BJ (cell line): ENCODE data around the gene TACR1. TPM values are rescaled to one million over a fixed set of nuclear protein-coding genes. Genes with fewer than 3 reads are reported as not detected.

Experiments used
- CTCF ChIA-PET: fragments of 350-600 bp; formaldehyde crosslinking; extraction: SDS; loops from one replicate; lab custom pipeline; 2021; ENCODE audit warnings: antibody characterized with exemption, inconsistent platforms; lab: Yijun Ruan, JAX
- POLR2A ChIA-PET: fragments of 300-600 bp; sonication (Branson Sonifier 250); formaldehyde crosslinking; extraction: SDS; loops from one replicate; lab custom pipeline; 2021; ENCODE audit warnings: antibody characterized with exemption; lab: Charles Lee
- DNase-seq: peaks from one replicate; pipeline ENCODE4 v3.0.0-alpha.2; 2011; ENCODE audit warnings: low read depth
- H3K27me3 ChIP-seq: 2 replicates; pipeline ENCODE4 v1.6.0; 2011; ENCODE audit warnings: low read length; ENCODE audit not compliant: control insufficient read depth, insufficient read depth
- H3K36me3 ChIP-seq: 2 replicates; pipeline ENCODE4 v1.5.1; 2011; ENCODE audit warnings: low read length; ENCODE audit not compliant: control insufficient read depth, insufficient read depth
- H3K4me3 ChIP-seq: 2 replicates; pipeline ENCODE4 v1.5.1; 2011; ENCODE audit warnings: low read depth, mild to moderate bottlenecking, control low read depth, low read length
- polyA plus RNA-seq: library from polyadenylated mRNA; depleted of rRNA; stranded (reverse); fragments of >200 nt; gene quantifications from 2 replicates; pipeline ENCODE4 v1.2.3, GENCODE V29; 2011
- TF ChIP-seq, protein P1 (sequence below): IDR thresholded peaks from 2 replicates; pipeline ENCODE4 v1.5.1; 2011; ENCODE audit warnings: low read depth, mild to moderate bottlenecking, control low read depth, inconsistent platforms, low read length, moderate library complexity; ENCODE audit not compliant: insufficient read depth

TACR1 gene
- polyA plus RNA-seq, 1 experiment, result 0.07 TPM

DNA sequence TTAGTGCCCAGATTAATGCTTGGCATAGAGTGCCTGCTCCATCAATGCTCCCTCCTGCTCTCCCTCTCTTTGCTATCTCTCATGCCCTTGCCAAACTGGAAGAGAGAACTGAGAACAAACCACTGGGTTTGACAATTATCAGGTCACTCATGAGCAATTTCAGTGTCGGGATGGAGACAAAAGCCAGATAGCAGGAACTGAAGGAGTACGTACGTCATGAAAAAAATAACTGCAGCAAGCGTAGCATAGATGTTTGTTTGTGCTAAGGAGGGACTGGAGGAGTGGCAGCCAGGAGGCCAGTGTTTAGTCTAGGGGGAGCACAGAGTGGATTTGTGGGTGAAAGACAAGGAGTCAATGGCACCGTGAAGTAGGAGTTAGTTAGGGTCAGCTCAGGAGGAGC, 127.6 kb downstream of the TACR1 start:
- DNase-seq, result no peak
- Histone ChIP-seq H3K36me3 (no peaks in the 10 kb centered on the region), H3K27me3 (no peaks in the 10 kb centered on the region), H3K4me3 (no peak overlapping the region)
- ChIA-PET POLR2A (no interaction called here), CTCF (no interaction called here)
- TF ChIP-seq, protein P1, sequence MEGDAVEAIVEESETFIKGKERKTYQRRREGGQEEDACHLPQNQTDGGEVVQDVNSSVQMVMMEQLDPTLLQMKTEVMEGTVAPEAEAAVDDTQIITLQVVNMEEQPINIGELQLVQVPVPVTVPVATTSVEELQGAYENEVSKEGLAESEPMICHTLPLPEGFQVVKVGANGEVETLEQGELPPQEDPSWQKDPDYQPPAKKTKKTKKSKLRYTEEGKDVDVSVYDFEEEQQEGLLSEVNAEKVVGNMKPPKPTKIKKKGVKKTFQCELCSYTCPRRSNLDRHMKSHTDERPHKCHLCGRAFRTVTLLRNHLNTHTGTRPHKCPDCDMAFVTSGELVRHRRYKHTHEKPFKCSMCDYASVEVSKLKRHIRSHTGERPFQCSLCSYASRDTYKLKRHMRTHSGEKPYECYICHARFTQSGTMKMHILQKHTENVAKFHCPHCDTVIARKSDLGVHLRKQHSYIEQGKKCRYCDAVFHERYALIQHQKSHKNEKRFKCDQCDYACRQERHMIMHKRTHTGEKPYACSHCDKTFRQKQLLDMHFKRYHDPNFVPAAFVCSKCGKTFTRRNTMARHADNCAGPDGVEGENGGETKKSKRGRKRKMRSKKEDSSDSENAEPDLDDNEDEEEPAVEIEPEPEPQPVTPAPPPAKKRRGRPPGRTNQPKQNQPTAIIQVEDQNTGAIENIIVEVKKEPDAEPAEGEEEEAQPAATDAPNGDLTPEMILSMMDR, result no peak

DNA sequence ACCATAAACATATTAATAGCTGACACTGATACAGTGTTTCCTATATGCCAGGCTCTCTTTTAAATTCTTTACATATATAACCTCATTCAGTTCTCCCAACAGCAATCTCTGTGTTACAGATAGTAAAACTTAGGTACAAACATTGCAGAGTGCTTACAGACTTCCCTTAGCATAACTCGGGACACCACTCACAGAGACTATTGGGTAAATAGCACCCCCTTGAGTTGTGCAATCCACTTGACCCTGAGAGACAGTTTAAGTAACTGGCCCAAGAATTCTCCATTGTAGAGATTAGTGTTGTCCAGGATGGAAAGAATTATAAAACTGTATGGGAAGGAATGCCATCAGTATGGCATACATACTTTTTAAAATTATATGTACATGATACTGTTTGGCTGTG, 130.8 kb downstream of the TACR1 start:
- Histone ChIP-seq H3K36me3 (no peaks in the 10 kb centered on the region), H3K27me3 (no peaks in the 10 kb centered on the region), H3K4me3 (no peak overlapping the region)
- no peak for DNase-seq
- ChIA-PET CTCF (interaction anchor here (1.0 to 3.0 kb wide), 3 partner anchors 10 to 150 kb away, joined by 3 to 9 read pairs (median 4); no protein-coding TSS in a partner anchor), POLR2A (interaction anchor here (0.6 kb wide), 1 partner anchor 101 kb away, joined by 4 read pairs; no protein-coding TSS in a partner anchor)
- TF ChIP-seq, protein P1, result no peak

DNA sequence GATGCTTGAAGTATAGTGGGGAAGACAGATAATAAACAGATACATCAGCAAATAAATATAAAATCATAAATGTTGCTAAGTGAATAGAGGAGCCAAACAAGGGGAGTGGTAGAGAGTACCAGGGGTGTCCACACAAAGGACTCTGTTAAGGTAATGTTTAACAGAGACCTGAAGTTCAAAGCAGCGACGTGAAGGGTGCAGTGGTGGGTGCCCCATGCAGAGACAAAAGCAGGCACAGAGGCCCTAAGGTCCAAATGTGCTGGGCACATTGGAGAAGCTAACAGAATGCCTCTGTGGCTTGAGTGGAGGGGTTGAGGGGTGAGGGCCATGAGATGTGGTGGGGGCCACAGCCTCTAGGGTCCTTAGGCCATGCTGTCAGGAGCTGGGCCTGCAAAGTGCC, 131.8 kb downstream of the TACR1 start:
- no peaks in the 10 kb centered on the region for H3K27me3 ChIP-seq
- H3K36me3 ChIP-seq, result no peaks in the 10 kb centered on the region
- POLR2A ChIA-PET, result no interaction called here
- no peak for DNase-seq
- CTCF ChIA-PET, result interaction anchor here (1.2 to 3.0 kb wide), 3 partner anchors 11 to 149 kb away, joined by 4 to 9 read pairs (median 4); partner anchors contain the start of gene TACR1
- H3K4me3 ChIP-seq, result no peak overlapping the region
- TF ChIP-seq, protein P1, result no peak

DNA sequence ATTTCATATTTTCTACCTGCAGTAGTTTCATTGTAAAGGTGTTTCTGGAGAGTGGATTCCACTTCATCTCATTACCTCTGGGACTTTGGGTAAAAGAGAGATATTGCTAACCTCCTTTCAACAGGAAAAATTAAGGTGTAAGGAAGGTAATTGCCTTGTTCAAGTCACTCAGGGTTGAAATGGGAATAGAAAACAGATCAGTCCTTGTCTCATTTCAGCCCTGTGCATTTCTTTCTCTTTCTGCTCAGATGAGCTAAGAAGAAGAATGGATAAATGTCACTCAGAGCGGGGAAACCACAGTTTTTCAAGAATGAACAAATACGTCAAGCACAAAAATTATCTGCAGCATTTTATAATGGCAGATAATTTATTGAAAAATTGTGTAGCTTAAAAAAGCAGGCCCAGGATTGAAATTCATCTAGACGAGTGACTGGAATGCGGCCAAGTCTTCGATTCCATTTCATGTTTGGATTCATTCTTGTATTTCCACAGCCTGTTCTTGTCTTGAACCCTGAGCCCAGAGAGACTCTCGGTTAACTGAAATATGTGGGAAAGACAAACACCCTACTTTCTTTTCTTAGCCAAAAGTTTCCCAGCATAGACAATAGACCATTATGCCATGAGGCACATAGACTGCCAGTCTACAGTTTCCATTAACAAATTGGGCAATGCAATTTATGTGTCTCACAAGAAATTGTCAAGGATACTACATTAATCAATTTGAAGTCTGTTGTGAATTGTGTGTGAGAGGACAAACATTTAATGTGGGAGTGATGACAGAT, 133.0 kb downstream of the TACR1 start:
- H3K4me3 ChIP-seq, result no peak overlapping the region
- CTCF ChIA-PET, result interaction anchor here (0.8 to 3.8 kb wide), 10 partner anchors 8 to 146 kb away, joined by 3 to 37 read pairs (median 8); partner anchors contain the start of gene TACR1
- no peak for DNase-seq
- H3K36me3 ChIP-seq, result no peaks in the 10 kb centered on the region
- TF ChIP-seq, protein P1, result no peak
- POLR2A ChIA-PET, result no interaction called here
- no peaks in the 10 kb centered on the region for H3K27me3 ChIP-seq

DNA sequence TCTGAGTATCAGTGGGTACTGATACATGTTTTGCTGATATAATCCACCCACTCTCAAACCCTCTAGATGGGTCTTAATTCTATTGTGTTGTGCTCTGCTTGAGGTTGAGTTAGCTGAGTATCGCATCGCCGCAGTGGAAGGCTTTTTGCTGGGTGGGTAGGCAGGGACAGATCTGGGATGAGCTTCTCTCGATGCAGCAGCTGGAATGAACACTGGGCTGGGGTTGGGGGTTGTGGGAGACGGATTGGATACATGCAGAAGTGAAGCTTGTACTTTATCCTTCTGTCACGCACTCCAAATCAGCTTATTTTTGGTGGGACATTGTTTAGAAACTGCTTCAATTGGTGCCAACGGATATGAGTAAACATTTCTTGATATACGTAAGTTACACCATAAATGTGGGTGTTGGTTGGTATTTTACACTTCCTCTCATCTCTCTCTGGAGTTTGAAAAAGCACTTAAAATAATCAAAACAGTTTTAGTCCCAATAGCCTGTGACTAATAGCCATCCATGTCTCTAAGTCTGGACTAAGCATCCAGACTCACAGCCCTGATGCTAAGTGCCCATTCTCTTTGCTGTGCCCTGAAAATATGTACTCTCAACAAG, 133.8 kb downstream of the TACR1 start:
- TF ChIP-seq, protein P1, result no peak
- no peaks in the 10 kb centered on the region for H3K27me3 ChIP-seq
- no peak for DNase-seq
- POLR2A ChIA-PET, result no interaction called here
- H3K36me3 ChIP-seq, result no peaks in the 10 kb centered on the region
- CTCF ChIA-PET, result interaction anchor here (0.6 to 3.8 kb wide), 16 partner anchors 9 to 375 kb away, joined by 3 to 37 read pairs (median 5); partner anchors contain the start of gene TACR1
- H3K4me3 ChIP-seq, result no peak overlapping the region
